ENCODE results near the gene SLC25A26.

SLC25A26 gene

DNA sequence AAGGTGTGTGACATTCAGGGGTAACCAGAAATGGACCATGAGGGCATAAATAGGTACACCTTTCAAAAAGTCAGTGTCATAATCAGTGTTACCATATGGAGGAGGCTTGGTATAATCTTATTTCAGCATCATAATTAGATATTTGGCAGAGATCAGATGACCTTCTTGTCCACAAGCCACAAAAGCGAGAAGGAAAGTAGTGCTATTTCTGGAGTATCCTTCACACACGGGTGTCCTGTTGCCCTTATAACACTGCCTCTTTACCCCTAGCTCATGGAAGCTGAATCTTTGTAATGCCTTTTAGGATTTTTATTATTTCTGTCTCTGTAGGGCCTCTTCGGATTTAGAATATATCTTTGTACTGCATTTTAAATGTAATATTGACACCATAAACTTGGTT, 147.2 kb downstream of the SLC25A26 start:
- Histone ChIP-seq H4K20me1 (ENCODE audit: control insufficient read depth, insufficient read depth, low read depth, low read length) (no peaks in the 10 kb centered on the region), H3K4me3 (ENCODE audit: low read length) (no peak overlapping the region), H3K4me1 (ENCODE audit: control insufficient read depth, low read length) (peaks cover 67% of the 10 kb centered on the region), H3F3A (ENCODE audit: control insufficient read depth, insufficient read depth) (peaks cover 5% of the 10 kb centered on the region; the same call in 1 of the 2 replicates), H3K4me2 (ENCODE audit: low read length) (peak overlapping the region; percentile 28; the same call in 1 of the 2 replicates), H3K9me2 (replicated peaks; ENCODE audit: control insufficient read depth, low read length) (no peaks in the 10 kb centered on the region), H3K79me2 (ENCODE audit: control insufficient read depth, low read length) (no peaks in the 10 kb centered on the region), H3K27ac (ENCODE audit: low read depth, low read length) (0 out of 2 replicates have a peak overlapping the region, but pooled peaks have one; percentile 36), H3K27me3 (ENCODE audit: control insufficient read depth, low read length) (no peaks in the 10 kb centered on the region), H3K9me3 (ENCODE audit: control insufficient read depth, insufficient read depth, low read length) (no peaks in the 10 kb centered on the region), H3K36me3 (ENCODE audit: control insufficient read depth, low read length) (peaks cover 10% of the 10 kb centered on the region)
- TF ChIP-seq EZH2phosphoT487 (IDR thresholded peaks at IDR 0.05; ENCODE audit: borderline replicate concordance, low read length): no peak
- TF ChIP-seq, protein P1, sequence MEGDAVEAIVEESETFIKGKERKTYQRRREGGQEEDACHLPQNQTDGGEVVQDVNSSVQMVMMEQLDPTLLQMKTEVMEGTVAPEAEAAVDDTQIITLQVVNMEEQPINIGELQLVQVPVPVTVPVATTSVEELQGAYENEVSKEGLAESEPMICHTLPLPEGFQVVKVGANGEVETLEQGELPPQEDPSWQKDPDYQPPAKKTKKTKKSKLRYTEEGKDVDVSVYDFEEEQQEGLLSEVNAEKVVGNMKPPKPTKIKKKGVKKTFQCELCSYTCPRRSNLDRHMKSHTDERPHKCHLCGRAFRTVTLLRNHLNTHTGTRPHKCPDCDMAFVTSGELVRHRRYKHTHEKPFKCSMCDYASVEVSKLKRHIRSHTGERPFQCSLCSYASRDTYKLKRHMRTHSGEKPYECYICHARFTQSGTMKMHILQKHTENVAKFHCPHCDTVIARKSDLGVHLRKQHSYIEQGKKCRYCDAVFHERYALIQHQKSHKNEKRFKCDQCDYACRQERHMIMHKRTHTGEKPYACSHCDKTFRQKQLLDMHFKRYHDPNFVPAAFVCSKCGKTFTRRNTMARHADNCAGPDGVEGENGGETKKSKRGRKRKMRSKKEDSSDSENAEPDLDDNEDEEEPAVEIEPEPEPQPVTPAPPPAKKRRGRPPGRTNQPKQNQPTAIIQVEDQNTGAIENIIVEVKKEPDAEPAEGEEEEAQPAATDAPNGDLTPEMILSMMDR (IDR thresholded peaks at IDR 0.05; ENCODE audit: low read depth, low read length, poor library complexity, severe bottlenecking): no peak

DNA sequence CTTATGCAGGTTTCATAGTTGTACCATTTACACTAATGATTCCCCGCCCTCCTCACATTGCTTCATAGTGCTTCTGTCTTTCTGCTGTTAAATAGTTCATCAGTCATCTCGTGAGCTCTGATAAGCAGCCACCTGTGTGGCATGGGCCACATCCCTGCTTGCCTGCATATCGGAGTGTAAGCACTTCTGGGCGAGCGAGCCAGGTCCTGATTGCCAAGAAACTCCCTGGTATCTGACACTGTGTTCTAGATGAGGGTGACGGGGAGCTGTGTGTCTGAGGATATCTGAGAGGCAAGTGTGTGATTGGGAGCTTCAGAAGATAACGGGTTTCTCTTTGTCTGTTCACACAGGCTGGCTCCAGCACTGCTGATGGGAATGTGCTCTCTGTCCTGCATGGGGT, 149.4 kb downstream of the SLC25A26 start:
- Histone ChIP-seq H4K20me1 (ENCODE audit: control insufficient read depth, insufficient read depth, low read depth, low read length) (no peaks in the 10 kb centered on the region), H3K4me2 (ENCODE audit: low read length) (no peak overlapping the region), H3F3A (ENCODE audit: control insufficient read depth, insufficient read depth) (peaks cover 5% of the 10 kb centered on the region; the same call in 1 of the 2 replicates), H3K4me3 (ENCODE audit: low read length) (no peak overlapping the region), H3K27me3 (ENCODE audit: control insufficient read depth, low read length) (no peaks in the 10 kb centered on the region), H3K4me1 (ENCODE audit: control insufficient read depth, low read length) (peaks cover 70% of the 10 kb centered on the region), H3K79me2 (ENCODE audit: control insufficient read depth, low read length) (no peaks in the 10 kb centered on the region), H3K27ac (ENCODE audit: low read depth, low read length) (peak overlapping the region; percentile 51; the same call in 1 of the 2 replicates), H3K36me3 (ENCODE audit: control insufficient read depth, low read length) (peaks cover 26% of the 10 kb centered on the region), H3K9me3 (ENCODE audit: control insufficient read depth, insufficient read depth, low read length) (no peaks in the 10 kb centered on the region), H3K9me2 (replicated peaks; ENCODE audit: control insufficient read depth, low read length) (no peaks in the 10 kb centered on the region)
- TF ChIP-seq, protein P1 (IDR thresholded peaks at IDR 0.05; ENCODE audit: low read depth, low read length, poor library complexity, severe bottlenecking): no peak
- TF ChIP-seq EZH2phosphoT487 (IDR thresholded peaks at IDR 0.05; ENCODE audit: borderline replicate concordance, low read length): no peak

- Histone ChIP-seq H4K20me1 (ENCODE audit: control insufficient read depth, insufficient read depth, low read depth, low read length) (no peaks in the 10 kb centered on the region), H3K4me3 (ENCODE audit: low read length) (no peak overlapping the region), H3K9me2 (replicated peaks; ENCODE audit: control insufficient read depth, low read length) (no peaks in the 10 kb centered on the region), H3K79me2 (ENCODE audit: control insufficient read depth, low read length) (no peaks in the 10 kb centered on the region), H3K4me2 (ENCODE audit: low read length) (peak overlapping the region; percentile 16; the same call in 1 of the 2 replicates), H3F3A (ENCODE audit: control insufficient read depth, insufficient read depth) (peaks cover 8% of the 10 kb centered on the region; the same call in 1 of the 2 replicates), H3K27me3 (ENCODE audit: control insufficient read depth, low read length) (no peaks in the 10 kb centered on the region), H3K27ac (ENCODE audit: low read depth, low read length) (peak overlapping the region; percentile 51), H3K4me1 (ENCODE audit: control insufficient read depth, low read length) (peaks cover 58% of the 10 kb centered on the region), H3K9me3 (ENCODE audit: control insufficient read depth, insufficient read depth, low read length) (no peaks in the 10 kb centered on the region), H3K36me3 (ENCODE audit: control insufficient read depth, low read length) (peaks cover 38% of the 10 kb centered on the region)
- TF ChIP-seq, protein P1 (IDR thresholded peaks at IDR 0.05; ENCODE audit: low read depth, low read length, poor library complexity, severe bottlenecking): no peak
- TF ChIP-seq EZH2phosphoT487 (IDR thresholded peaks at IDR 0.05; ENCODE audit: borderline replicate concordance, low read length): no peak
These were observed 150.6 kb downstream of the SLC25A26 start for GRCh38 chr3:66371432-66371831.
